Measurements from ENCODE around the gene GCNT3.

The GCNT3 gene, protein sequence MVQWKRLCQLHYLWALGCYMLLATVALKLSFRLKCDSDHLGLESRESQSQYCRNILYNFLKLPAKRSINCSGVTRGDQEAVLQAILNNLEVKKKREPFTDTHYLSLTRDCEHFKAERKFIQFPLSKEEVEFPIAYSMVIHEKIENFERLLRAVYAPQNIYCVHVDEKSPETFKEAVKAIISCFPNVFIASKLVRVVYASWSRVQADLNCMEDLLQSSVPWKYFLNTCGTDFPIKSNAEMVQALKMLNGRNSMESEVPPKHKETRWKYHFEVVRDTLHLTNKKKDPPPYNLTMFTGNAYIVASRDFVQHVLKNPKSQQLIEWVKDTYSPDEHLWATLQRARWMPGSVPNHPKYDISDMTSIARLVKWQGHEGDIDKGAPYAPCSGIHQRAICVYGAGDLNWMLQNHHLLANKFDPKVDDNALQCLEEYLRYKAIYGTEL

DNA sequence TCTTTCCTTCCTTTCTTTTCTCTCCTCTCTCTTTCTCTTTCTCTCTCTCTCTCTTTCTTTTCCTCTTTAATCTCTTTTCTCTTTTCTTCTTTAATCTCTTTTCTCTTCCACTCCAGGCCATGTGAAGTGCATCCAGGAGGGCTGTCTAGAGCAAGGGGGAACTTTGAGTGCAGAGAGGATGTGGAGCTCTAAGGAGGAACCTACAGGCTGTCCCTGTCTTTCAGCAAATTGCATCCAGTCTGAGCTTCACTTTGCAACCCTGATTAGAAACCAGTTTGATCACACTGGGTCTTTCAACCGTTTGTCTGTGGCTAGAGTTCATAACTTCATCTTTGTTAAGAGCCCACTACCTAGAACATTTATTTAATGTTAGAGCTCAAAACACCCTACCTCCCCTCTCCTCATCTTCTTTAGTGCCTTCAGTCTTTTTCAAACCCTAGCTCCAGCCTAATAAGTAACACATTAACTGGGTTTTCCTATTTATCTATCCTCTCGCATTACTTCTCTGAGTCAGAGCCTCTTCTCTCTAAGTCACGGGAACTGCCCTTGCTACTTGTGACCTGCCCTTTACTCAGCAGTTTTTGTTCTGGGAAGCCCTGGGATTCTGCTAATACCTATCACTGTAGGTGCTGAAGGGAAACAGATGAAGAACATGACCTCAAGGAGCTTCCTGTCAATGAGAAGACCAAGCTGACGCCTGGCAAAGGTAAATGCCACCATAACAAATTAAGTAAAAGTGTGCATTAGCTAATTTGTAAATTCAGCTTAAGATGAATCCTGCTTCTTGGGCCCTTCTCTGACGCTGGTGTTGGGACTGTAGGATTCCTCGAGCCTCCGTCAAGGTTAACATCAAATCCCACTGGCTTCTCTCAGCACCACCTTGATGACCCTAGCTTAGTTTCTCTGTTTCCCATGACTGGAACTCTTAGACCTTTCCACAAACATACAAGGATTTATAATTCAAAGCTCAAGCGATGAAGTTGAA, at the start of gene GCNT3:
Gene GCNT3, plus strand, starts transcription at position 508 of the 985 bp plus-strand sequence. CDS start 6,456 bp downstream, outside the sequence.
- no peak for DNase-seq (ENCODE audit: low spot score)

DNA sequence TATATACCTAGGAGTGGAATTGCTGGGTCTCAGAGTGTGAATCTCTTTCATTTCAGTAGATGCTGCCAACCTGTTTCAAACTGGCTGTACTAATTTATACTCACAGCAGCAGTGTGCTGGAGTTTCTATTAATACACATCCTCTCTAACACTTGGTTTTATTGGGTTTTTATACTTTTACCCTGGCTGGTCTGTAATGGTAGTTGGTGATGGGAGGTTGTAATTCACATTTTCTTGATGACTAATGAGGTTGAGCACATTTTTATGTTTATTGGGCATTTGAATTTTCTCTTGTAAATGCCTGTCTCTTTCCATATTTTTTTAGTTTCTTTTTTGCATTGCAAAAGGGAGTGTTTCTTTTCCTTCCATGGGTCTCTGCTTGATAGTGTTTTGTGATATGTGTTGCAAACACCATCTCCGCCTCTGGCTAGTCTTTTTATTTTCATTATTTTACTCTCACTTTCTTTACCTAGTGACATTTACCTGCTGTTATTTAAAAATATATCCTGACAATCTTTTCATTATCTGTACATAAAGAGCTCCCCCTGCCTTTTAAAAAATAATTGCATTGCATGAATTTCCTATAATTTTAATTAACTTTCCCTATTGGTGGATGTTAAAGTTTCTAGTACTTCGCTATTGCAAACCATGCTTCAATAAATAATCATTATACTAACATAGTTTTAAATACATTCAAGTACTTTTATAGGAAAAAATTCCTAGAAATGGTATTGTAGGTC, 49.0 kb upstream of the GCNT3 start:
- no peak for DNase-seq (ENCODE audit: low spot score)

DNA sequence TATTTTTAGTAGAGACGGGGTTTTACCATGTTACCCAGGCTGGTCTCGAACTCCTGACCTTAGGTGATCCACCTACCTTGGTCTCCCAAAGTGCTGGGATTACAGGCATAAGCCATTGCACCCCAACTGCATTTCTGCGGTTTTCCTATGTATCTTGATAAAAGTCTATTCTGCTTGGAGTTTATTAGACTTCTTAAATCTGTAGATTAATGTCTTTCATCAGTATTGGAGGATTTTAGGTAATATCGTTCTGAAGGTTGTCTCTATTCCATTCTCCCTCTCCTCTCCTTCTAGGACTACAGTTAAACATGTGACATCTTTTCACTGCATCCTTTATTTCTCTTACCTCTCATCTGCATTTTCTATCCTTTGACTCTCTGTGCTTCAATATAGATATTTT, 46.3 kb upstream of the GCNT3 start:
- DNase-seq (ENCODE audit: low spot score): no peak

DNA sequence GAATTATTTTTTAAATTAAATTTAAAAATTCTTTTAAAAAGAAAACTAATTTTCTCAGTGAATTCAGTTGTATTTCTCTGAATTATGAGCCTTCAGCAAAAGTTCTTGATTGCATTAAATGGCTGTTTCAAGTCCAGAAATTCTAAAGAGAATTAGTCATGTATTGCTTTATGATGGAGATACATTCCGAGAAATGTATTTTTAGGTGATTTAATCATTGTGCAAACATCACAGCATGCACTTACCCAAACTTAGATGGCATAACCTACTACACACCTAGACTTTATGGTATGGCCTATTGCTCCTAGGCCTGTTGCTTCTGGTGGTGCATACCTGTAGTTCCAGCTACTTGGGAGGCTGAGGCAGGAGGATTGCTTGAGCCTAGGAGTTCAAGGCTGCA, 44.3 kb upstream of the GCNT3 start:
- no peak for DNase-seq (ENCODE audit: low spot score)

DNA sequence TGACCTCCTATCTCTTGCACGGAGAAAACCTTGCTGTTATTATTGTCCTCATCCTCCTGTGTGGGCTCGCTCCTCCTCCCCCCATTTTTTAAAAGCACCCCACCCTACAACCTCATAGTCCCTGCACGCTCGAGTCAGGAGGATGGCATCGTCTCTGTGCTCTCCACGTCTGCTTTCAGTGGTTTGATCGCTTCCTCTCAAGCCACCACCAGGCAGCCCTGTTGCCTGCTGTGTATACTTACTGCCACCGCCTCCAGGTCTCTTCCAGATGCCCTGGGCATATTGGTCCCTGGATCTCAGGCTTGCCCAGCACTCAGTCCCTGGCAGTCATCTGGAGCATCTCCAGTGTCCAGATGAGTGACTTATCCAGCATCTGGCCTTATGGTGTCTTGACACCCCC, 42.1 kb upstream of the GCNT3 start:
- no peak for DNase-seq (ENCODE audit: low spot score)

DNA sequence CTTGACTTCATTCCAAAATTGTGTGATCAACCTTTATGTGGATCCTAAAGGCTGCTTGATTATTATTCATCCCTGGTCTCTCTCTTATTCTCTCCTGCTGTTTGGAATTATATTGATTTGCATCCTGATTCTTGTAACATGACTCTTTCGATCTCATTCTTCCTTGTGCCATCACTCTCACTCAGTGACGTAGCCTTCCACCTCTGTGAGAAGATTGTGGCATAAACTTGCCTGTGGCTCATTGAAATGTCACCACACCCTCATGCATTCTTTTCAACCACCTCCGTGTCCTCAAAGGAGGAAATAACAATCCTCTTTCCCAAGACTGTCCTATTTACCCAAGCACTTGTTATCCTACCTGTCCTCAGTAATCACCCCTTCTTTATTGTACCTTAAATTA, 41.3 kb upstream of the GCNT3 start:
- DNase-seq (ENCODE audit: low spot score): no peak

DNA sequence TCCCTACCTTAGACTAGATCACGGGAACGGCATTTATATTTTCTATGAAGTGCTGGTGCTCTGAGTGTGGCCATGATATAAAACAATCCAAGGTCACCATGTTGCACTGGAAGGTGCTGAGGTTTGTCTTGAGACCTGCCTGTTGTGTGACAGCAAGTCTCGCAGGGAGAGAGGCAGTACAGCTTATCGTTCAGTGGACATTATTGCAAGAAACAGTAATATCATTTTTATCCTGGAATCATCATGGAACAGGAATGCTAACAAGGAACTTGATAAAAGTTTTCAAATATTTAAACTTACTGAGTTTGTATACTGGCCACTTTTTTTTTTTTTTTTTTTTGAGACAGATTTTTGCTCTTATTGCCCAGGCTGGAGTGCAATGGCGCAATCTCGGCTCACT, 40.0 kb upstream of the GCNT3 start:
- DNase-seq (ENCODE audit: low spot score): no peak

DNA sequence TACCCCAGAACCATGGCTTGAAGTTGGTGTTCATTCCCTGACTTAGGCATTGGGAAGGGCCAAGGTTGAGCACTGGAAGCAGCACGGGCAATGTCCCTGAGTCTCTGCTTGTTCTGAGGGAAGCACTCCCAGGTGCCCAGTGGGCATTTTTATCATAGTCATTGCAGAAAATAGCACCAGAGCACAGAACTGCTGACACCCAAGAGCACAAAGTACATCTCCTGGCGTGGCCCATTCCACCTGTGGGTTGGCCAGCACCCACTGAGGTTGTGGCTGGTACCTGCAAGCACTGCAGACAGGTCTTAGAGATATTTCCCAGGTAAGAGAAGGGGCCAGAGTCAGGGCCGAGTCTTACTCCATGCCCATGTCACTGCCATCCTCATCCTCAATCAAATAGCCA, 28.5 kb upstream of the GCNT3 start:
- DNase-seq (ENCODE audit: low spot score): no peak

DNA sequence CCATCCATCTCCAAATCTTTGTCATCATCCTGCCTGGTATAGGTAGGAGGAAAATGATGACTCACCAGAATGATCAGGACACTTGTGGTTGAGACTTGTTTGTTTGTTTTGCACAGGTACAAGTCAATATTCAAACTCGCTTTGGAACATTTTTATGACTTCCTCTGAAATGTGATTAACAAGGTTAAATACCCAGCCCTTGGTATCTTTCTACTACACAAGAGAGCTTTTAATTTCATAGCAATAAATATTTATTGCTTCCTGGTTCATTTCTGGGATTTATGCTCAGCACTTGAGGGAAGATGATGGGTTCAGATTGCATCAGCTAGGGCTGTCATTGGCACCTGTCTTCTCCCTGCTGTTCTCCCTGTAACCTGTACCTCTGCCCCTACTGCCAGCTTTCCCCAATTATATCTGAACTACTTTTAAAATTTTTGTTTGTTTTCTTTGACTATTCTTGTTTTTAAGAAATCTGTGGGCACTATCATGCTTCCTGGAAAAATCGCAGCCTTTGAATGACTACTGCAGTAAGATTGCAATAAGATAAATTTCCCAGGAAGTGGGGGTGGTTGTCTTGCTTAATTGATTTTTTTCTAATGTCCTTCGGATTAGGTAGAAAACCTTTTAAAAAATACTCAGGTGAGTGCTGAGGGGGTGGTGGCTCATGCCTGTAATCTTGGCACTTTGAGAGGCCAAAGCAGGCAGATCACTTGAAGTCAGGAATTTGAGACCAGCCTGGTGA, 24.3 kb upstream of the GCNT3 start:
- DNase-seq (ENCODE audit: low spot score): no peak

DNA sequence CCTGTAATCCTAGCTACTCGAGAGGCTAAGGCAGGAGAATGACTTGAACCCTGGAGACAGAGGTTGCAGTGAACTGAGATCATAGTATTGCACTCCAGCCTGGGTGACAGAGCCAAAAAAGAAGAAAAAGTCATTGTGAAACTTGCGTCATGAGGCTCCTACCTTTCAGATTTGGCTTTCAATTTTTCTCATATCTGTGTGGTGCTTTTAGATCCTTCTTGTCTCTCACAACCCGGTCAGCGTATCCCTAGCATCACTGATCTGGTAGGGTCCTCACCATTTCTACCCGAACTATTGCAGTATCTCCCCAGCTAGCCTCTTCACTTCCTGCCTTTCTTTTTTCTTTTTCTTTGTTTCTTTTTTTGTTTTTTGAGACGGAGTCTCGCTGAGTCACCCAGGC, 21.6 kb upstream of the GCNT3 start:
- DNase-seq (ENCODE audit: low spot score): peak; percentile 81

DNA sequence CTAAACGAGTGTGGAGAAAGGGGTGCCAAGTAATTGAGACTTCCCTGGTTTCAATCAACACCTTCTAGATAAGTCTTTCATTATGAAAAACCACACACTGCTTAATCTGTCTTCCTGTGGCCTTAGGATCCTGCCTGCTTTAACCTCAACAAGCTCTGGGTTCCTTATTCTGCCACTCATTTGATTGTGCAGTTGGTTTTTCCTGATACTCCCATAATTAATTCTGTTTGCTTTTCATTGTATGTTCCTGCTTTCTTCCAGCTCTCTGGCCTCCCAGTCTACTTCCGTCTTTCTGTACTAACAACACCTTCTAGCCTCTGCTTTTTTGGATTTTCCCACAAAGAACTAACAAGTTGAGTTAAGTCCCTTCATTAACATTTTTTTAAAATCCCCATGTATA, 20.2 kb upstream of the GCNT3 start:
- DNase-seq (ENCODE audit: low spot score): peak; percentile 27

DNA sequence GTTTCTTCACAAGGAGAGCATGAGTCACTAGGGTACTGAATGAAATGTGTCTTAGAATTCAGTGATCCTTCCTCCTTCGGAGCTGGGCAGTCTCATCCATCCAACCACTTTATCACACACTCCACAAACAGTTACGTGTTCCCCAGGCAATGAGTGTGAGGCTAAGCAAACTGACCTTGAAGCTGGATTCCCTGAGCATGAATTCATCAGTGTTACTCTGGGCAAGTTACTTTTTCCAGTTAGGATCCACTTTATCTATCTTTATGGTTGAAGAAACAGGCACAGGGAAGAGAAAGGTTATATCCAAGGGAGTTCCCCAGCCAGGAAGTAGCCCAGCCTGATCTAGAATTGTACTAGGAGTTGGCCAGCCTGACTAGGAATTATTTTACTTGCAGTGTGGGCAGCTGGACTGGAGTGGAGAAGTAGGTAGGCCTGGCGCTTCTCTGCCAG, 17.1 kb upstream of the GCNT3 start:
- no peak for DNase-seq (ENCODE audit: low spot score)

DNA sequence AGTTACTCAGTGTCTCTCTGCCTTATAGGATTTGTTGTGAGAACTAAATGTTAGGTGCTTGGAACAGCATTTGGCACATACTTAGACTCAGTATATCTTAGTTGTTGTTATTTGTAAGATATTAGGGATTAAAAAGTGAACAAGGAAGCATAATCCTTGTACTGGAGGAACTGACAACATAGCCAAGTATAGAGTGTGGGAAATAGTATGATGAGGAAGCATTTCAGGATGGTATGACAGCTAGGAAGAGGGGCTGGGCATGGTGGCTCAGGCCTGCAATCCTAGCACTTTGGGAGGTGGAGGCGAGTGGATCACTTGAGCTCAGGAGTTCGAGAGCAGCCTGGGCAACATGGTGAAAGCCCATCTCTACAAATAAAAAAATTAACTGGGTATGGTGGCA, 16.6 kb upstream of the GCNT3 start:
- no peak for DNase-seq (ENCODE audit: low spot score)

DNA sequence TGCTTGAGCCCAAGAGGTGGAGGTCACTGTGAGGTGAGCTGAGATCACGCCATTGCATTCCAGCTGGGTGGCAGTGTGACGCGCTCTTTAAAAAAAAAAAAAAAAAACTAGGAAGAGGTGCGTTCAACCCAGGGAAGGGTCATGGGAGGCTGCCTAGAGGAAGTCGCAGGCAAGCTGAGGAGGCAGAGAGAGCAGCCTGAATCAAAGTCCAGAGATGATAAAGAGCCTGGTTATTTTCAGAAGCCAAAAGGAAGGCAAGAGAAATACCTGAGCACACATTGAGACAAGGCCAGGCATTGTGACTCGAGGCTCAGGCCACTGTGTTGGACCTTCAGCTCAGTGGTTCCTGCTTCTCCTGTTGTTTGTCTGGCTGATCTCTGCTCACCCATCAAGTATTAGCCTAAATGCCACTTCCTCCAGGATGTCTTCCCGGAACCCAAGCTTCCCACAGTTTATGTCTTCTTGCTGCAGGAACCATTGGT, 16.1 kb upstream of the GCNT3 start:
- DNase-seq (ENCODE audit: low spot score): no peak

DNA sequence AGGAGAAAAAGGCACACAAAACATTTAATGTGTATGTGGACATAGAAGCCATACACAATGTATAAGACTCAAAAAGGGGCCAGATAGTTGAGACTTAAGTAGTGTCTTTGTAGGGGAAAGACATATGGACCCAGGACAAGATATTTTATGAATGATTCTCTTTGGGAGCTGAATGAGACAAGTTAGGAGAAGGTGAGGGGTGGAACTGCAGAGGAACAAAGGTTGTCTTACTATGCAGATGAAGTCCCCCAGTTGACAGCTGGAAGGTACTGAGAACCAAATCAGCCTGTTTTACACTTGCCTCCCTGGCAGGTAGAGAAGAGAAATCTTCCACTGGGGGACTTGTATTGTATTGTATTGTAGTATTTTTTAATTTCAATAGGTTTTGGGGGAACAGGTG, 14.9 kb upstream of the GCNT3 start:
- no peak for DNase-seq (ENCODE audit: low spot score)

DNA sequence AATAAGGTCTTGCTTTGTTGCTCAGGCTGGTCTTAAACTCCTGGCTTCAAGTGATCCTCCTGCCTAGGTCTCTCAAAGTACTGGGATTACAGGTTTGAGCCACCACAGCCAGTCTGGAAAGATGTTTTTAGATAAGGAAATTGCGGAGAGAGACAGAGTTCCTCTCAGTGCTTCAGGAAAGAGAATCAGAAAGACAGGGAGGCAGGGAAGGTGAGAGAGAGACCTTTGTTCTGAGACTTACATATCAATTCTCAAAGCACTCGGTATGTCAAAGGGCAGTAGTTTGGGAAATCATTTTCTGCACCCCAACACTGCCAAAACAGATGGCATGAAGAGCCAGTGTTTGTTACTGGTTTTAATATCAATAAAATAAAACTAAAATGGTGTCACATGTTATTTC, 13.1 kb upstream of the GCNT3 start:
- no peak for DNase-seq (ENCODE audit: low spot score)

DNA sequence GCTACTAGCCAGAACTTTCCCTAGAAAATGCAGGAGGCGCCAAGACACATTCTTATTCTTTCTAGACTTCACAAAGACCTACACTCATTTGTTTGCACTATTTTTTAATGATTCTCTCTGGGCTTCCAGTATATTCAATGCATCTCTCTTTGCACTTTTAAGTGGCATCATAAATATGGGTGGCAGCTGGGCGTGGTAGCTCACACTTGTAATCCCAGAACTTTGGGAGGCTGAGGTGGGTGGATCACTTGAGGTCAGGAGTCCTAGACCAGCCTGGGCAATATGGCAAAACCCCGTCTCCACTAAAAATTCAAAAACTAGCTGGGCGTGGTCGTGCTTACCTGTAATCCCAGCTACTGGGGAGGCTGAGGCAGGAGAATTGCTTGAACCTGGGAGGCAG, 5.6 kb upstream of the GCNT3 start:
- no peak for DNase-seq (ENCODE audit: low spot score)

DNA sequence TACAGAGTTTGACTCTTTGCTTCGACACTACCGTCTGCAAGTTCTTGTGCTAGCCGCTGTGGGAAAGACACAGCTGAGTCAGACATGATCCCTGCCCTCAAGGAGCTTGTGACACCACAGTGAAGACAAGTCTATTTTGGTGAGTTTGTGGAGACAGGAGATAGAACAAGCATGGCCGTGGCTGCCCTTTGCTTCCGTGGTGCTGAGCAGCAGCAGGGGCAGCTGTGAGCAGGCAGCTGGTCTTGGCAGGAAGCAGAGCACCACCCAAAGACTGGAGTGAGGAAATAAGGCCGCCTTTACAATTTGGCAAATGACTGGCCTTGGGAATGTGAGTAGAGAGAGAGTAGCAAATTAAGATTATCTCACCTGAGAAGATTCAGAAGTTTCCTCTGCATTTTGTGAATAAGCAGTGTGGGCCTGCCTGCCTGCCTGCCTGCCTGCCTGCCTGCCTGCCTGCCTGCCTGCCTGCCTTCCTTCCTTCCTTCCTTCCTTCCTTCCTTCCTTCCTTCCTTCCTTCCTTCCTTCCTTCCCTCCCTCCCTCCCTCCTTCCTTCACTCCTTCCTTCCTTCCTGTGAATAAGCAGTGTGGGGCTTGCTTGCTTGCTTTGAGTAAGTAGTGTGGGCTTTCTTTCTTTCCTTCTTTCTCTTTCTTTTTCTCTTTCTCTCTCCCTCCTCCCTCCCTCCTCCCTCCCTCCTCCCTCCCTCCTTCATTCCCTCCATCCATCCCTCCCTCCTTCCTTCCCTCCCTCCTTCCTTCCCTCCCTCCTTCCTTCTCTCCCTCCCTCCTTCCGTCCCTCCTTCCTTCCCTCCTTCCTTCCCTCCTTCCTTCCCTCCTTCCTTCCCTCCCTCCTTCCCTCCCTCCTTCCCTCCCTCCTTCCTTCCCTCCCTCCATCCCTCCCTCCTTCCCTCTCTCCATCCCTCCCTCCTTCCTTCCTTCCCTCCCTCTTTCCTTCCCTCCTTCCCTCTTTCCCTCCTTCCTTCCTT, 1.6 kb upstream of the GCNT3 start:
- no peak for DNase-seq (ENCODE audit: low spot score)

DNA sequence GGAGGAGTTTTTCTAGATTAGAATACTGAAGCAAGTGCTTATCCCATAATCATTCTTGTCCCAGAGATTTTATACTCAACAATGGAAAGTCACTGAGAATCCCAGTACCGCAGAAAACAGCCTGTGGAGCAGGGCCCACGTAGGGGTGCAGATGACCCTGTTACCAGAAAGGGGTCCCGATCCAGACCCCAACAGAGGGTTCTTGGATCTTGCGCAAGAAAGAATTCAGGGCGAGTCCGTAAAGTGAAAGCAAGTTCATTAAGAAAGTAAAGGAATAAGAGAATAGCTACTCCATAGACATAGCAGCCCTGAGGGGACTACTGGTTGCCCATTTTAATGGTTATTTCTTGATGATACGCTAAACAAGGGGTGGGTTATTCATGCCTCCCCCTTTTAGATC, 2.6 kb downstream of the GCNT3 start:
- DNase-seq (ENCODE audit: low spot score): no peak

DNA sequence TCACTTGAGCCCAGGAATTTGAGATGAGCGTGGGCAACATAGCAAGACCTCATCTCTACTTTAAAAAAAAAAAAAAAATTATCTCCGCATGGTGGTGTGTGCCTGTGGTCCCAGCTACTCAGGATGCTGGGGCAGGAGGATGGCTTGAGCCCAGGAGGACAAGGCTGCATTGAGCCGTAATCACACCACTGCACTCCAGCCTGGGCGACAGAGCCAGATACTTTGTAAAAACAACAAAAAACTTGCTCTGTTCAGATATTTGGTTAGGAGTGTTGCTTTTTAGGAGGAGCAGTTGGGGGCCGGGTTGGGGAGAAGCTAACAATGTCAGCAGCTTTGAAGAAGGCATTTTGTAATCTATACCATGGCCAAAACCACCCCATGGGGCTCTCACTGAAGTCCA, 4.1 kb downstream of the GCNT3 start:
- no peak for DNase-seq (ENCODE audit: low spot score)
